Pons (tissue), 1 donor: ENCODE measurements around the gene TCERG1.
A peak's percentile ranks its signal among the peaks of the same experiment; 100 is the strongest.

Source experiments
- DNase-seq: peaks from one replicate; pipeline ENCODE4 v3.0.0-alpha.2; 2016; ENCODE audit warnings: low spot score

Gene TCERG1

GRCh38 chr5:146446861-146447733 is at the start of gene TCERG1:
Gene TCERG1 (plus strand): TSS chr5:146447333. CDS start chr5:146447350, 17 bp downstream.
- DNase-seq, result peak; percentile 100

DNA sequence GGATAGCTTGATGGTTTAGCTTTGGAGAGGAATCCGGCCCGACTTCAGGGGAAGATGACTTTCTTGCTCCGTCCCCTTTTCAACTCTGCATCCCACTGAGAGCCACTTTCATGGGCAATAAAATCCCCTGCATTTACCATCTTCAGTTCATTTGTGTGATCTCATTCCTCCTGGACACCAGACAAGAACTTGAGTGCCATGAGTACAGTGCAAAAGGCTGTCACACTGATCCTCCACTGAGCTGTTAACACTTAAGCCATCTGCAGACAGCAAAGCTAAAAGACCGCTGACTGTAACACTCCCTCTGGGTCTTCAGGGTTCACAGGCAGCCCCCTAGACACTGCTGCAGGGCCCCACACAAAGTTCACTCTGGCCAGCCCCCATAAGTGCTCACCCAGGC is 48.3 kb upstream of the TCERG1 start:
- no peak for DNase-seq

- DNase-seq, result no peak
Measured at GRCh38 chr5:146399481-146399880, 47.7 kb upstream of the TCERG1 start.

DNA sequence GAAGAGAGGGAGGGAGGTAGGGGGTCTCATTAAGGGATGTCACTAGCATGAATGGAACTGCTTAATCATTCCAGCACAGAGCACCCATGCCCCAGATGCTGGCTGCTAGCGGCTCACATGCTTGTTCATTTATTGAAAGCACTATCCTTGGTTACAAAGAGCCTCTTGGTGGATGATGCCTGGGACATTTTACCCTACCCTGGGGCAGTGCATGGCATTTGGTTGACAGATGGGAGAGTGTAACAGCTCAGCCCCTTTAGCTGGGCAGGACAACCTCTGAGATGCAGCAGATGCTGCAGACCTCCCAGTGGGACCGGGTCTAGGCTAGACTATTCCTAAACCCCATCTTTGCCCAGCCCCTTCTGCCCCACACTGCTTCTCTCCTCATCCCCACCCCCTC is 46.9 kb upstream of the TCERG1 start:
- no peak for DNase-seq

- DNase-seq, result no peak
Measured at GRCh38 chr5:146401021-146401420, 46.1 kb upstream of the TCERG1 start.

DNA sequence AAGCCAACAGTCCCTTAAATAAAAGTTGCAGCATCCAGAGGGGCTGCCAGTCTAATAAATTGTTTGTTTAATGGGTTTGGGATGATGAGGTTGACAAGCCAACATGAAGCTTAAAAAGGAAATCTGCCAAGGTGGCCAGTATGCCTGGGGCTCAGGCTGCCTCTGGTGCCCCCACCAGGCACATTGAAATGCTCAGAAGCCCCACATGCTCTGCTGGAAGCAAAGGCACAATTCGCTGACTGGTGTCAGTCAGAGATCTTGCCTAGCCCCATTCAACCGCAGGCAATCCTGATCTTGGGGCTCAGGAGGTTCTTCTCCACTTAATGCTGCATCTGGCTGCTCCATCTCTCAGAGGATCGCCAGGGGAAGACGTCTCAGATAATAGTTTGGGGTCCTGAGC is 44.2 kb upstream of the TCERG1 start:
- no peak for DNase-seq

GRCh38 chr5:146409054-146409671 is 38.0 kb upstream of the TCERG1 start:
- no peak for DNase-seq

GRCh38 chr5:146410272-146410671 is 36.9 kb upstream of the TCERG1 start:
- DNase-seq, result no peak

DNA sequence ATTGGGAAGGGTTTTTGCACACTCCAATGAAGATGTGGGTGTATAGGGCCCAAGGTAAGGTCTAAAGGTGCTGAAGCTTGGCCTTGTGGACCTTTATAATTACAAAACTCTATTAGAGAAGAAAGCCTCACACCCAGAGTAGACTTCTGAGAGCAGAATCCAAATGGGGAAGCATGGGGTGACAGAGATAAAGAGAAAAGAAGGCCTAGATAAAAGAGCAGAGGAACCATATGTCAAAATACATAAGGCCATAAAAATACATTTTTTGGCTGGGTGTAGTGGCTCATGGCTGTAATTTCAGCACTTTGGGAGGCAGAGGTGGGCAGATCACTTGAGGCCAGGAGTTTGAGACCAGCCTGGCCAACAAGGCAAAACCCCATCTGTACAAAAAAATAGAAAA is 27.4 kb upstream of the TCERG1 start:
- no peak for DNase-seq

DNA sequence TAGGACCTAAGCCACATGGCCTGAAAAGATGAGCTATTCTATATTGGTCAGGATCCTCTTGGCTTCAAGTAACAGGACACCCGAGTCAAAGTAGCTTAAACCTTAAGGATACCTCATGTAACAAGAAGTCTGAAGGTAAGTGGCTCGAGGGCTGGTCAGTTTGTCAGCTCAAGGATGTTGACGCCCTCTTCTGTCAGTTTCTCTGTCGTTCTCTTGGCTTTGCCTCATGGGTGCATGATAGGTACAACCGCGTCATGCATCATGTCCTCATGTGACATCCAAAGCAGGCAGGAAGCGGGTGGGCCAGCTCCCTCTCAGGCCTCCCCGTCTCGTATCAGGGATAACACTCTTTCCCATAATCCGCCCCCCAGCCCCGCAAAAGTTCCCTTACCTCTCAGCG is 22.1 kb upstream of the TCERG1 start:
- no peak for DNase-seq

GRCh38 chr5:146426305-146426704 is 20.8 kb upstream of the TCERG1 start:
- no peak for DNase-seq

DNA sequence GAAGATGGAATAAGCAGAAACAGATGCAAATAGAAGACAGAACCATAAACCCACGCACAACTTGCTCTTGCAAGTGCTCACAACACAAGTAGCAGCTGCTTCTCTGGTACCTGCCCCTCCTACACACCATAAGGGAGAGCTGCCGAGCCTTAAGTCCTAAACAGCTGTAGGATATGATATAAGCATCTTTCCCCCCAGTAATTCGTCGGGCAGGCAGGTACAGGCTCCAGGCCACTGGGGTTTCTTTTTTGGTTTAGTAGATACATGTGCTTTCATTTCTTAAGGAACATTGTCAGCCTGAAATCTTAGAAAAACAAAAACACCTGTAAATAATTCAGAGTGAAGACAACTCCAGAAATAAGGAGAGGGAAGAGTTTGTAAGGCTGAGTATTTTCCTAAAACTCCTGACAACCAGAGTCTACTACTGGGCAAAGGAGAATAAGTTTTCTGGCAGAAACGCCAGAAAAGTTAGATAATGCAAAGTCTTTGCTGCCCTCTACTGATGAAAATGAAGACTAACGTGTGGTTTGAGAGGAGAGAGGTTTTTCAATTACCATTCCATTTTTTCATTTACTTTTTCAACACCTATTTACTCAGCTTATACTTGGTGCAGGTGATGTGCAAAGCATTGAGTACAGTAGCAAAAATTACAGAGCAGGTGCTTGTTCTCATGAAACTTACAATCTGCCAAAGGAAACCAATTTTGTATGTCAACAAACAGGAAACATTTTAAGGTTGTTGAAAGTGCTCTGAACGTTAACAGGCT is 20.1 kb upstream of the TCERG1 start:
- peak; percentile 43 for DNase-seq

DNA sequence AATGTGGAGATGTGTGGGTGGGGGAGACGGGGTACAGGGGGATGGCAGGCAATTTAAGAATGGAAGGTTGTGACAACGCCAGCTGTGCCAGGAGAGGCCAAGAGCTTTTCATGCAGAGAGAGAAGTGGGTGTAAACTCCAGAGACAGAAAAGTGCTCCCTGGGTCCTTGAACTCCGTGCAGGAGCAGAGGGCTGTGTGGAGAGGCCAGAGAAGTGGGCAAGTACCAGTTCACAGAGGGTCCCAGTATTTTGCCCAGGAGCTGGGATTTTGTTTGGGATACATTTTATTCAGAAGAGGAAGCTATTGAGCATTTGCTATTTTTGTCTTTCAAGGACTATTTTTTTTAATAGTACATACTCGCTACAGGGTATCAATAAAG is 19.5 kb upstream of the TCERG1 start:
- no peak for DNase-seq

GRCh38 chr5:146428658-146429057 is 18.5 kb upstream of the TCERG1 start:
- no peak for DNase-seq

GRCh38 chr5:146440353-146440752 is 6.8 kb upstream of the TCERG1 start:
- no peak for DNase-seq

DNA sequence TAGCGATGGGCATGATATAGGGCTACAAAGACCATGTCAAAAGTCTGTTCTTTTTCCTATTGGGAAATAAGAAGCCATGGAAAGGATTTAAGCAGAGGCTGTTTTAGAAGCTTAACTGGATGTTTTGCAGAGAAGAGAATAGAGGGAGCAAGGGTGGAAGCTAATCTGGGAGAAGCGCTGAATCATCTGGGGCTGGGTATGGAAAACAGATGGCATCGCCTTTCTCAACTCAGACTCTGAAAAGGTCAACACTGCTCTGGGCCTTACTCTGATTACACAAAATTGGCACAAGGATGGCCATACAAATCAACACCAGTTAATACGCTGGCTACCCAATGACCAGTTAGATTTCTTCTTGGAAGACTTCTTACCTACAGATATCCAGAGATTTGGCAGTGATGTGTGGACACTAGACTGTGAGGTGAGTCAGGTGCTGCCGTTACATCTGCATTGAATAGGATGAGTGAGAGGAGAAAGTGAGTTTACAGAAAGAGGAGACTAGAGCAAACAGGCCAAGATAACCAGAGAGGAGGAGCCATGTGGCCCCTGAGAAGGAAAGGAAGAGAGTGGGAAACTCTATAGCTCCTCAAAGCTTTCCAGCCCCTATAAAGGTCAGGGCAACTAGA is 6.2 kb upstream of the TCERG1 start:
- no peak for DNase-seq

GRCh38 chr5:146441896-146442295 is 5.2 kb upstream of the TCERG1 start:
- no peak for DNase-seq

- DNase-seq, result no peak
Measured at GRCh38 chr5:146447734-146448380, 724 bp downstream of the TCERG1 start.

DNA sequence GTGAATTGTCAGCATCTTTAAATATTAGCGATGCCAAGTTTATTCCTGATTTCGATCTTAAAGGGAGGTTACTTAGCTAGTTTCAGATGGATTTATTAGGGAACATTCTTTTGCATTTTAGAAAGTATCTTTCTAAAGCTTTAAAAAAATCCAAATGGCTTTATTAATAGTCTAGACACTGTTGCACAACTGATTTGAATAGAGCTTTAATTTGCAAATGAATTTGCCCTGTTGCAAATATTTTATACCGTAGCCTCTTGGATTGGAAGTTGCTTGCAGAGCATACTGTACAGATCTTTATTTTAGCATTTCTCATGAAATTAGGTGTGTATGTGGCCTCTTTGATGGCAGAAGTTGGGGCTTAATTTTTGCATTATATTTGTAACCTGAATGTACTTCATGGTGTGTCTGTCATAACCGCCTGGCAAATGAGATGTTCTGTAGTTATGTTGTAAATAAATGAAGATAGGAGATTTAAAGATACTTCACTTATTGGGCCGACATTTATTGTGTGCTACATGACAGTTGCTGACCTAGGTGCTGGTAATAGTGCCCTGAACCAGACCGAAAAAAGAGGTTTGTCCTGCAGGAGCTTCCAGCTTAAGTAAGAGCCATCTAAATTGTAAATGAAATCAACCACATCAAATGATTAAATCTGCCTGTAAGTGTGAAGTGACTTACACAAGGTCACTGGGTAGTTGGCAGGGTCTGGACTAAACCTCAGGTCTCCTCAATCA is 1.8 kb downstream of the TCERG1 start:
- no peak for DNase-seq

GRCh38 chr5:146450002-146450401 is 2.9 kb downstream of the TCERG1 start:
- DNase-seq, result no peak

DNA sequence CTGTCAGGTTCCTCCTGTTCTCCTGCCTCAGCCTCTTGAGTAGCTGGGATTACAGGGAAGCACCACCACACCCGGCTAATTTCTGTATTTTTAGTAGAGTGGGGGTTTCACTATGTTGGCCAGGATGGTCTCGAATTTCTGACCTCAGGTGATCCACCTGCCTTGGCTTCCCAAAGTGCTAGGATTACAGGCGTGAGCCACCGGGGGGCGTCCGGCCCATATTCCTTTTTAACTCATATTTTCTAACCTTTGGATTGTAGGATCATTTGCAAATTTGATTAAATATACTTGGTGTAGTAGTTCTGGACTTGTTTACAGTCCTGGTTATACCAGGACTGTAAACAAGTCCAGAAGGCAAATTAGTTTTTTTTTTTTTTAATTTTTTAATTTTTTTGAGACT is 4.3 kb downstream of the TCERG1 start:
- DNase-seq, result no peak
